ENCODE measurements around the gene BEST2.

Gene BEST2

DNA sequence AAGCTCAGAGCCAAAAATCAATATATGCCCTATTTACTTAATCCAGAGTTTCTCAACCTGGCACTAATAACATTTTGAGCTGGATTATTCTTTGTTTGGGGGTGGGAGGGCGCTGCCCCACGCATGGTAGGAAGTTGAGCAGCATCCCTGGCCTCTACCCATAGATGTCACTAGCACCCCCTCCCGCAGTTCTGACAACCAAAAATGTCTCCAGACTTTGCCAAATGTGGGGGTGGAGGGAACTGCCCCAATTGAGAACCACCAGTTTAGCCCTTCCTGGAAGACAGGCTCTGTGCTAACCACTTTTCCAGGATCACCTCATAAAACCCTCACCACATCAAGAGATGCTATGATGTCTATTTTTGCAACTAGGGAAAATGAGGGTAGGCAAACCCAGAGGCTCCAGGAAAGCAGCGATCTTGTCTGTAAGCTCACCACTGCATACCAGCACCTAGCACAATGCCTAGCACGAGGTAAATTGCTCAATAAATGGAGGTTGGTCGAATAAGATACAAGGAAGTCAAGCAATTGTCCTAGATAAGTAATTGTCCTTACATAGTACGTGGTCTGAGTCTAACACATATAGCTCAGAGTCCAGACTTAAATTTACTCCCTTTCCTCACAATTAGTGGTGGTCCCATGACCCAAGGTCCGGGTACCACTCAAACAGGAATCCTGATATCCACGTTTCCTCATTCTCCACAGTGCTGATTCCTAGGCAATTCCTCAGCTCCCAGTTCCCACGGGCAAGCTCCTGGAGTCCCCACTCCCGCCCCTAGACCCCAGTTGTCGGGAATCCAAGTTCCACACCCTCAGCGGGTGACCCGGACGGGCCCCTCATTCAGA lies 18.0 kb upstream of the BEST2 start:
- H3K4me3 ChIP-seq (ENCODE audit: low read depth, low read length) = peak overlapping the region; percentile 88
- DNase-seq (ENCODE audit: low read depth) = no peak
- TF ChIP-seq, protein P1, sequence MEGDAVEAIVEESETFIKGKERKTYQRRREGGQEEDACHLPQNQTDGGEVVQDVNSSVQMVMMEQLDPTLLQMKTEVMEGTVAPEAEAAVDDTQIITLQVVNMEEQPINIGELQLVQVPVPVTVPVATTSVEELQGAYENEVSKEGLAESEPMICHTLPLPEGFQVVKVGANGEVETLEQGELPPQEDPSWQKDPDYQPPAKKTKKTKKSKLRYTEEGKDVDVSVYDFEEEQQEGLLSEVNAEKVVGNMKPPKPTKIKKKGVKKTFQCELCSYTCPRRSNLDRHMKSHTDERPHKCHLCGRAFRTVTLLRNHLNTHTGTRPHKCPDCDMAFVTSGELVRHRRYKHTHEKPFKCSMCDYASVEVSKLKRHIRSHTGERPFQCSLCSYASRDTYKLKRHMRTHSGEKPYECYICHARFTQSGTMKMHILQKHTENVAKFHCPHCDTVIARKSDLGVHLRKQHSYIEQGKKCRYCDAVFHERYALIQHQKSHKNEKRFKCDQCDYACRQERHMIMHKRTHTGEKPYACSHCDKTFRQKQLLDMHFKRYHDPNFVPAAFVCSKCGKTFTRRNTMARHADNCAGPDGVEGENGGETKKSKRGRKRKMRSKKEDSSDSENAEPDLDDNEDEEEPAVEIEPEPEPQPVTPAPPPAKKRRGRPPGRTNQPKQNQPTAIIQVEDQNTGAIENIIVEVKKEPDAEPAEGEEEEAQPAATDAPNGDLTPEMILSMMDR (IDR thresholded peaks at IDR 0.05; ENCODE audit: control insufficient read depth, extremely low read depth, insufficient read depth) = peak; percentile 54

GRCh38 chr19:12736995-12737834 lies 14.4 kb upstream of the BEST2 start, which contains the start of gene GET3:
Gene GET3 (plus strand): TSS chr19:12737497. CDS start chr19:12737506, 9 bp downstream.
- DNase-seq (ENCODE audit: low read depth) = peak; percentile 100
- TF ChIP-seq, protein P1 (IDR thresholded peaks at IDR 0.05; ENCODE audit: control insufficient read depth, extremely low read depth, insufficient read depth) = no peak

DNA sequence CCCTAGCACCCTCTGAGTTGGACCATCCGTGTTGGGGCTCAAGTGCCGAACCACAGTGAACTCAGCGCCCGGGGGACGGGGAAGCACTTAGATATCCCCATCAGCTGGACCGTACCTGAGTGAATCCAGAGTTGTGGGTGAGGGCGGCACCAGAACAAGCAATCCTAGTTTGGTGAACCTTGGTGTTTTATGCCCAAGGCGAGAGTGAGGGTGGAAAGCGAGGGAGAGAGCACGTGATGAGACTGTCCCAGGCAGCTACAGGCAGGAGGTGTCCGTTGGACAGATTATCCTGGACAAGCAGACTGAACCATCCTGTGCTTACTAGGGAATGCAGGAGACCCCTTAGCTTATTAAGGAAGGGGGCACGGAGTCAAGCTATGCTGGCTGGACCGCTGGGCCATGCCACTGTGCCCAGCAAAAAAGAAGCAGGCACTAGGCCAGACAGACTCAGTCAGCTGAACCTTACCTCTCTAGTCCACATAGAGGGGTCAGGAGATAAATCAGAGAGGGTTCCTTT lies 13.7 kb upstream of the BEST2 start:
- TF ChIP-seq, protein P1 (IDR thresholded peaks at IDR 0.05; ENCODE audit: control insufficient read depth, extremely low read depth, insufficient read depth) = no peak
- no peak for DNase-seq (ENCODE audit: low read depth)
- H3K4me3 ChIP-seq (ENCODE audit: low read depth, low read length) = peak overlapping the region; percentile 100

More at GRCh38 chr19:12736995-12737834, 14.4 kb upstream of the BEST2 start, which contains the start of gene GET3:
- peak within 1 kb of the TSS; percentile 100 for H3K4me3 ChIP-seq (ENCODE audit: low read depth, low read length)

GRCh38 chr19:12745166-12745897 lies 6.3 kb upstream of the BEST2 start:
- H3K4me3 ChIP-seq (ENCODE audit: low read depth, low read length) = no peak overlapping the region
- DNase-seq (ENCODE audit: low read depth) = no peak
- TF ChIP-seq, protein P1 (IDR thresholded peaks at IDR 0.05; ENCODE audit: control insufficient read depth, extremely low read depth, insufficient read depth) = no peak

DNA sequence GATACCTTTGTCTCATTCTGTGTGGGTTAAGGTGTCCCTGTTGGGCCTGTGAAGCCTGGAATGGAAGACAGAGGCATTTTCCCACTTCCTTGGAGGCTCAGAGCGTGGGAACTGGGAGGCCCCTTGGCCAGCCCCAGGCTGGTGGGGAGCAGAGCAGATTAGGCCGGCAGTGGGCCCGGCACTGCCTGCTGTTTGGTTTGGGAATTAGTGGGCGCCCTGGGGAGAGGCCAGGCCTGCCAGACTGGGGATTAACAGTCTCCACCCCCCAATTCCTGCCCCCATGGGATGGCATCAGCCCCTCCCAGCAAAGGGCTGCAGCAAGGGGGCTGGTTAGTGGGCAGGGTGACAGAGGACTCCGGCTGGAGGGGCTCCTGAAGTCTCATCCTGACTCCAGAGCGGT lies 3.1 kb upstream of the BEST2 start:
- DNase-seq (ENCODE audit: low read depth) = no peak
- no peak overlapping the region for H3K4me3 ChIP-seq (ENCODE audit: low read depth, low read length)
- TF ChIP-seq, protein P1 (IDR thresholded peaks at IDR 0.05; ENCODE audit: control insufficient read depth, extremely low read depth, insufficient read depth) = no peak

- H3K4me3 ChIP-seq (ENCODE audit: low read depth, low read length) = no peak overlapping the region
- DNase-seq (ENCODE audit: low read depth) = no peak
- TF ChIP-seq, protein P1 (IDR thresholded peaks at IDR 0.05; ENCODE audit: control insufficient read depth, extremely low read depth, insufficient read depth) = no peak
Observed at GRCh38 chr19:12749938-12750521, 1.6 kb upstream of the BEST2 start.

Data from LNCaP clone FGC (cell line).